Sigmoid colon (tissue), 4 donors: ENCODE results near the gene FCGBP.

Experiments
- POLR2A ChIP-seq, 2 donors: fragments of 450-650 bp; IDR thresholded peaks; one replicate each; pipeline ENCODE4 v1.6.1; 2016; ENCODE audit warnings: antibody characterized with exemption in 2 of 2, mild to moderate bottlenecking in 2 of 2, moderate library complexity in 2 of 2
- POLR2AphosphoS5 ChIP-seq, 4 donors: sonication (generic); formaldehyde crosslinking; IDR thresholded peaks; one replicate each; pipeline ENCODE4 v1.6.1; 2017; ENCODE audit warnings: antibody characterized with exemption in 4 of 4
- TF ChIP-seq, protein P1 (sequence below), 4 experiments: fragments of 450-650 bp in 3 of 4; fragments of 200-600 bp in 1 of 4; IDR thresholded peaks; one replicate each; pipeline ENCODE4 v1.5.1; 2016 to 2019; ENCODE audit warnings: antibody characterized with exemption in 4 of 4, mild to moderate bottlenecking in 3 of 4, moderate library complexity in 2 of 4

GRCh38 chr19:39906283-39906682, 28.2 kb downstream of the FCGBP start:
- TF ChIP-seq POLR2AphosphoS5 (IDR thresholded peaks at IDR 0.05) (no peak), POLR2A (IDR thresholded peaks at IDR 0.05) (no peak)
- TF ChIP-seq, protein P1, sequence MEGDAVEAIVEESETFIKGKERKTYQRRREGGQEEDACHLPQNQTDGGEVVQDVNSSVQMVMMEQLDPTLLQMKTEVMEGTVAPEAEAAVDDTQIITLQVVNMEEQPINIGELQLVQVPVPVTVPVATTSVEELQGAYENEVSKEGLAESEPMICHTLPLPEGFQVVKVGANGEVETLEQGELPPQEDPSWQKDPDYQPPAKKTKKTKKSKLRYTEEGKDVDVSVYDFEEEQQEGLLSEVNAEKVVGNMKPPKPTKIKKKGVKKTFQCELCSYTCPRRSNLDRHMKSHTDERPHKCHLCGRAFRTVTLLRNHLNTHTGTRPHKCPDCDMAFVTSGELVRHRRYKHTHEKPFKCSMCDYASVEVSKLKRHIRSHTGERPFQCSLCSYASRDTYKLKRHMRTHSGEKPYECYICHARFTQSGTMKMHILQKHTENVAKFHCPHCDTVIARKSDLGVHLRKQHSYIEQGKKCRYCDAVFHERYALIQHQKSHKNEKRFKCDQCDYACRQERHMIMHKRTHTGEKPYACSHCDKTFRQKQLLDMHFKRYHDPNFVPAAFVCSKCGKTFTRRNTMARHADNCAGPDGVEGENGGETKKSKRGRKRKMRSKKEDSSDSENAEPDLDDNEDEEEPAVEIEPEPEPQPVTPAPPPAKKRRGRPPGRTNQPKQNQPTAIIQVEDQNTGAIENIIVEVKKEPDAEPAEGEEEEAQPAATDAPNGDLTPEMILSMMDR (IDR thresholded peaks at IDR 0.05), result no peak
